Stimulated activated CD4-positive, alpha-beta T cell treated with anti-CD3 and anti-CD28 coated beads, TNF-alpha, amount 100 ng/mL, for 24 hours (primary cell): Measurements from ENCODE around the gene FRMPD2.
"Not testable (repeated sequence)": the region's sequence is repeated elsewhere in the genome, so short reads cannot be mapped to it uniquely, and the experiment has no call there.

ENCODE experiments used
- DNase-seq, 3 experiments: peaks; one replicate each; pipeline ENCODE4 v3.0.0-alpha.2; 2020; ENCODE audit warnings: low read depth in 3 of 3

Gene FRMPD2

GRCh38 chr10:48288661-48289060 lies 14.2 kb upstream of the FRMPD2 start:
- DNase-seq: no peak

- DNase-seq: no peak
These were observed 13.2 kb upstream of the FRMPD2 start for GRCh38 chr10:48287417-48288391.

- no peak for DNase-seq
These were observed 11.9 kb upstream of the FRMPD2 start for GRCh38 chr10:48286356-48286755.

DNA sequence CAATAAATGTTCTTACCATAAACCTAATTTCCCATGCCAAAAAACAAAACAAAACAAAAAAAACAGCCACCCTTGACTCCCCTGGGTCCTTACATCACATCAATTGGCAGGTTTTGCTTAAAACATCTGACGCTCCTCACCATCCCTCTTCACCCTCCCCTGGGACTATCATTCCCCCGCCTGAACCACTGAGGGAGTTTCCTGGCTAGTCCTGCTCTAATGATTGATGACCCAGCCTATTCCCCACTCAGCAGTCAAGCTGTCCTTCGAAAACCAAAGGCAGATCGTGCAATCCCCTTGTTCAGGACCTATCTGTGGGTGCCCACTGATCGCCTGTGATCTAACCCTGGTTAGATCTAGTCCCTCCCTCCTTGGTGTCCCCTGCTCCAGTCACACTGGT lies 11.2 kb upstream of the FRMPD2 start:
- no peak for DNase-seq

DNA sequence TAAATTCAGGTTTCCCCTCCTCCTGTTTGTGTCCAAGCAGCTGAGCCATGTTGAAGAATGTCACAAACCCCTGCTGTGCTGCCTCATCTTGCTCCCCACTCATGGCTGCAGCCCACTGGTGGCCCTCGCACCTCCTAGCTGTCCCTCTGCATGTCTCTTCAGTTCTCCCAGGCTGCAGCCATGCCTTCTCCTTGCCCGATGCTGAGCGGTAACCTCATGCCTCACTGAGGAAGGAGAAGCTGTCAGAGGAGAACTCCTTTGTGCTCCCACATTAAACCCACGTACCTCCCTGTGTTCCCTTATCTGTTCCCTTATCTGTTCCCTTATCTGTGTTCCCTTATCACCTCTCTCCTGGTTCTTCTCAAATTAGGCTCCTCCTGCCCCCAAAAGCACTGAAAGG lies 10.3 kb upstream of the FRMPD2 start:
- DNase-seq: no peak

DNA sequence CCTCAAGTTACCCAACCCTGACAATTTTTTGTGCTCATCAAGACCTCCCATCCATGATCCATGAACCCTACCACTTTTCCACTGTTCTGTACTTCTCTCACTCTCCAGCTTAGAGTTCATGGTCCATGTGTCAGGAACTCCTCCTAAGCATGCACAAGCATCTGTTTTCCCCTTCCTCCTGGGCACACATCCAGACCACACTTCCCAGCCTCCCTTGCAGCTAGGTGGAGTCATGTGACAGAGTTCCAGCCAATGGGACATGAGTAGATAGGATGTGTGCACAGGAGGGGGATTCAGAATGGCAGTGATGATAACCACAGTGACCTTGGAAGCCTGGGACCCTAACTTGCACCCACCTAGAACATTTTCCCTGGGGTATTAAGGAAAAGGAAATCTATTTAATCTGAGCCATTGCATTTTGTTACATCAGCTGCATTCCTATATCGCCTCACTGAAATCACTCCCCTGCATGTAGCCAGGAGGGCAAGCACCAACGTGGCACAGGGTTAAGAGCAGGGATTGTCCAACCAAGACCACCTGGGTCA lies 9.6 kb upstream of the FRMPD2 start:
- DNase-seq: no peak

DNA sequence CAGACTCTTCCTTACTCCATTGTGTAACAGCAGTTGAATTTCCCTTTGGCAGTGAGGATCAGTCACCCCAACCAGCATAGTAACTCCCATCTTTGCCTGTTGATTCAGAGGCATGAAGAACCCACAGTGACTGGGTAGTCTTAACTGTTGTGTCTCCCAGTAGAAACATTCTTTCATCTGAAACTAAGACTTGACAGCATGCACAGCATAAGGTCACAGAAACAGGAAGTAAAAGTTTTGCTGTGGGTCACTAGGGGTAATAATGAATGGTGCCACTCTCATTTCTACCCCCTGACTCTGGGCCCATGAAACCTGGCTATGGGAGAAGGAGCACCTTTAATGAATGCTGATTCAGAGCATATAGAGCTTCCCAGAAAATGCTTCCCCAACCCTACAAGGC lies 8.3 kb upstream of the FRMPD2 start:
- no peak for DNase-seq

DNA sequence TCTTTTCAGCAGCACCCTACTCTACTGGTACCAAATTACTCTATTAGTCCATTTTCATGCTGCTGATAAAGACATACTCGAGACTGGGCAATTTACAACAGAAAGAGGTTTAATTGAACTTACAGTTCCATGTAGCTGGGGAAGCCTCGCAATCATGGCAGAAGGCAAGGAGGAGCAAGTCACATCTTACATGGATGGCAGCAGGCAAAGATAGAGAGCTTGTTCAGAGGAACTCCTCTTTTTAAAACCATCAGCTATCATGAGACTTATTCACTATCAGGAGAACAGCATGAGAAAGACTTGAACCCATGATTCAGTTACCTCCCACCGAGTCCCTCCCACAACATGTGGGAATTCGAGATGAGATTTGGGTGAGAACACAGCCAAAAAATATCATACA lies 7.2 kb upstream of the FRMPD2 start:
- DNase-seq: not testable (repeated sequence)

GRCh38 chr10:48279081-48279751 lies 4.7 kb upstream of the FRMPD2 start:
- no peak for DNase-seq

DNA sequence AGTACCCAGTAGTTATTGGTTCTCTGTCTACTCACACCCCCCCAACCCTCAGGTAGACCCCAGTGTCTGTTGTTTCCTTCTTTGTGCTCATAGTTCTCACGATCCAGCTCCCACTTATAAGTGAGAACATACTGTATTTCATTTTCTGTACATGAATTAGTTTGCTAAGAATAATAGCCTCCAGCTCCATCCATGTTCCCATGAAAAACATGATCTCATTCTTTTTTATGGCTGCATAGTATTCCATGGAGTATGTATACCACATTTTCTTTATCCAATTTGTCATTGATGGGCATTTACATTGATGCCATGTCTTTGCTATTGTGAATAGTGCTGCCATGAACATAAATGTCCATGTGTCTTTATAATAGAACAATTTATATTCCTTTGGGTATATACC lies 2.6 kb upstream of the FRMPD2 start:
- no peak for DNase-seq

GRCh38 chr10:48273741-48274140 lies 755 bp downstream of the FRMPD2 start:
- DNase-seq: no peak

- no peak for DNase-seq
These were observed 1.8 kb downstream of the FRMPD2 start for GRCh38 chr10:48272682-48273081.

GRCh38 chr10:48271047-48271730 lies 3.3 kb downstream of the FRMPD2 start:
- DNase-seq: no peak

DNA sequence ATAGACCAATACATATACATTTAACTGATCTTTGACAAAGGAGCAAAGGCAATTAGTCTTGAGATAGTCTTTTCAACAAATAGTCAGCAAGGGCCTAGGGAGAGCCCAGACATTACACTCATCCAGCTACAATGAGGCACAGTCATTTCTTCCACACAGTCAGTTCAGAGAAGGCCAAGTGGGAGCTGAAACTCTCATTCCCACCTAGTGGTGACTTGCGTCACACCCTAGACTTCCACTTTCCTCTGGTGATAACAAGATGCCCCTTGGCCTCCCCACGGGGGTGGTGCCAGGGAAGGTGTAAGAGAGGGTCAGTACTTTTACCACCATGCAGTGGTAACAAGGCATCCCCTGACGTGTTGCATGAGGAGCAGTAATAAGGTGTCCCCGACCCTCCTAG lies 8.0 kb downstream of the FRMPD2 start:
- DNase-seq: no peak

DNA sequence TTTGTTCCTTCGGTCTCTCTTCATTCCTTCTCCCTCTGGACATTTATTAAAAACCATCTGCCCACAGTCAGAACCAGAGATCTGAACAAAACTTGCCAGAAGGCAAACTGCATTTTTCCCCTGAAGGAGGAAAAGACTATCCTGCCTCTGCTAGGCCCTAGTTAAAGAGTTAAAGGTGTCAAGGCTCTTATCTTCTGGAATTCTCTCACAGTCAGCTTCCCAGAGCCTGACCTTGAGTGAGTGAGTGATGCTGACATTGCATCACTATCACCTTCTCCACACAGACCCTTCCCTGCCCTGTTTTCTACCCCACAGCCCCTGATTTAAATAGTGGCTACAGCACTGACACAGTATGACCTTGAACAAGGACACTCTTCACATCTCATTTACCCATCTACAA lies 16.4 kb downstream of the FRMPD2 start:
- DNase-seq: no peak

DNA sequence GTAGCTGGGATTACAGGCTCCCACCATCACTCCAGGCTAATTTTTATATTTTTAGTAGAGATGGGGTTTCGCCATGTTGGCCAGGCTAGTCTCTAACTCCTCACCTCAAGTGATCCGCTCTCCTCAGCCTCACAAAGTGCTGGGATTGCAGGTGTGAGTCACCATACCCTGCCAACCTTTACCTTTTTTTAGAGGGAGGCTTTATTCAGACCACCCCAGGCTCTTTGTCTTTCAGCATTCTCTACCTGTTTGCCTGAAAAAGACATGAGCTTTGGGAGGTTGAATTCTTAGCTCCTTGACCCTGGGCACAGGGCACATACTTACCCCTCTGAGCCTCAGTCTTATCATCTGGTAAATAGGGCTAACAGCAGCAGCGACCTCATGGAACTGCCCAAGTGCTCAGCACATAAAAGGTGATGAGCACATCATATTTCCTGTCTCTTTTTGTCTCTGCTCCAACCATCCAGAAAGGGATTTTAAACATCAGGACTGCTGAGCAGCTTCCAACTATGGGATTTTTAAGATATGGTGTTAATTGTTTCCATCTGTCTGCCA lies 17.0 kb downstream of the FRMPD2 start:
- no peak for DNase-seq

DNA sequence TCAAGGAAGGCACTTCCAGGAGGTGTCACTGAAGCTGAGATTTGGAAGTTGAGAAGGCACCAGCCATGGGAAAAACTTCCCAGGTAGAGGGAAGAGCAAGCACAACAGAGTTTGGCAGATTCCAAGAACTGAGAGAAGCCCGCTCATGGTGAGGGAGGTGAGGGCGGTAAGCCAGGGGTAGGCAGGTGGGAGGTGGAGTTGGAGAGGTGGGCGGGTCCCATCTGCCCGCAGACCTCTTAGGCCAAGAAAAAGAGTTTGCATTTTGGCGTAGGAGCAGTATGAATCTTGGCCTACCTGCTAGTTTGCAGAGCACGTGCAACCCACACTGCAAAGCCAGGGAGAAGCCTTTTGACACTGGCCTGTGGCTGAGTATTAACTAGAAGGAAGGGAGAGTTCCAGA lies 18.8 kb downstream of the FRMPD2 start:
- no peak for DNase-seq

DNA sequence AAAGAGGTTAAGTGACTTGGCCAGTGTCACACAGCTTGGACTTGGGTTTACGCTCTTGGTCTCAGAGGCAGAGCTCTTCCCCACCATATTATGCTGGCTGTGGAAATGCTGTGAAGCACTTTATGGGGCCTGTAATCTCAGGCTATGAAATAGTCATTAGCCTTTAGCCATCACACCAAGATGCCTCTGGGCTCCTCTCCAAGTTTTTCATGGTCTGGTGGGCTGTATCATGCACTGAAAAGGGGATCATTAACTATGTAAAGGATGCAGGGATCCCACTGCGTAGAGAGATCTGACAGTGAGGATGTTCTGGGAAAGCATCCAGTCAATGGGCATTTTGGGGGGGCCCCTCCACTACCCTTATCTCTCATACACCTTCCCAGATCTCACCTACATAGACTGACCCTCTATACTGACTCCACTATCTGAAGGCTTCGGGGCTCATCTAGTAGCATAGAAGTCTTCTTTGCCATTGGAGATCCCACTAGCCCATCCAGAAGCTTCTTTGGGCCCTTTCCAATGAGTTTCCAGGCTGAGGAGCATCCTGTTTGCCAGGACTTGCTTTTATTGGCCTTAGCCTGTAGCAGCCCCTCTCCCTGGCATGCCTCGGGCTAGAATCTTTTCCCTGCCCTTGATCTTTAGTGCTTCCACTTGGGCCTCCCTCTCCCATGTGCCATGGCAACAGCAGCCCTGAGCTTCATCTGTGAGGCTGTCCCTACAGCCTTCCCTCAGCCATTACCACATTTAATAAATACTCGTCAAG lies 19.6 kb downstream of the FRMPD2 start:
- DNase-seq: no peak

- no peak for DNase-seq
These were observed 20.4 kb downstream of the FRMPD2 start for GRCh38 chr10:48253970-48254657.

DNA sequence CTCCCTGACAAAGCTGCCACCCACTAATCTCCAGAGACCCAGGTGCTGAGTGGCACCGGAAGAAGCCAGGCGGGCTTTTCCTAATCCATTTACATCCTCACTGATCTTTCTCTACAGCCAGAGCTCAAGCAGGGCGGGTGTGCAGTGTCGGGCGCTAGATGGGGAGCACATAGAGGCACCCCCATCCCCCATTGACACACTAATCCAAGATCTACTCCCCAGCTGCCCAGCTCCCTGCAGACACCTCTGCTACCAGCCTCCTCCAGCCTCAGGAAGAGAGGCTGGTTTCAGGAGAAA lies 22.2 kb downstream of the FRMPD2 start:
- DNase-seq: no peak
